C4-2B (cell line): Measurements from ENCODE around the gene TBC1D4.

Experiments
- CTCF ChIP-seq: fragments of 450-650 bp; conservative IDR thresholded peaks from 2 replicates; pipeline ENCODE4 v1.5.1; 2017; ENCODE audit warnings: mild to moderate bottlenecking
- ZFX ChIP-seq: fragments of 450-650 bp; IDR thresholded peaks from 2 replicates; pipeline ENCODE4 v1.6.1; 2017

GRCh38 chr13:75470676-75471075 is 11.3 kb downstream of the TBC1D4 start:
- no peak for TF ChIP-seq CTCF
- no peak for TF ChIP-seq ZFX
